Panc1 (cell line): ENCODE data around the gene INS. TPM values are rescaled to one million over a fixed set of nuclear protein-coding genes. Genes with fewer than 3 reads are reported as not detected.

ENCODE experiments used
- ATAC-seq: fragments of 200-7000 bp; cut with Tn5 transposase; 2 replicates; pipeline ENCODE4 v1.9.1; 2020; ENCODE audit warnings: mild to moderate bottlenecking, moderate library complexity
- BruUV-seq: library from RNA; stranded (reverse); fragments of 400-500 nt; replicated peaks from 2 replicates; lab custom pipeline; 2021; lab: Mats Ljungman, UMichigan
- CTCF ChIA-PET: fragments of 300-600 bp; sonication (Branson Sonifier 250); formaldehyde crosslinking; loops from one replicate; lab custom pipeline; 2022; ENCODE audit warnings: antibody characterized with exemption; lab: Charles Lee
- POLR2A ChIA-PET: fragments of 300-600 bp; sonication (Branson Sonifier 250); formaldehyde crosslinking; loops from one replicate; lab custom pipeline; 2022; ENCODE audit warnings: antibody characterized with exemption; lab: Charles Lee
- DNase-seq: peaks from one replicate; pipeline ENCODE4 v3.0.0-alpha.2; 2010; ENCODE audit warnings: low read depth, low spot score
- H3K27ac ChIP-seq: 2 replicates; pipeline ENCODE4 v1.5.1; 2011; ENCODE audit warnings: mild to moderate bottlenecking, low read length, inconsistent platforms
- H3K27me3 ChIP-seq: fragments of 200-500 bp; sonication (Bioruptor generic); 2 replicates; pipeline ENCODE4 v1.6.0; 2014; ENCODE audit warnings: low read length, inconsistent platforms; ENCODE audit not compliant: control insufficient read depth, insufficient read depth
- H3K36me3 ChIP-seq: fragments of 200-500 bp; sonication (Bioruptor generic); 2 replicates; pipeline ENCODE4 v1.5.1; 2014; ENCODE audit warnings: inconsistent platforms, mild to moderate bottlenecking, low read length, moderate library complexity; ENCODE audit not compliant: control insufficient read depth, insufficient read depth
- H3K4me1 ChIP-seq: 2 replicates; pipeline ENCODE4 v1.5.1; 2011; ENCODE audit warnings: inconsistent platforms, mild to moderate bottlenecking, low read length, moderate library complexity; ENCODE audit not compliant: control insufficient read depth, insufficient read depth
- H3K4me3 ChIP-seq, 2 experiments: 2 replicates each; pipeline ENCODE4 v1.5.1; 2011 to 2012; ENCODE audit warnings: low read depth in 2 of 2, low read length in 2 of 2, mild to moderate bottlenecking in 2 of 2, inconsistent platforms in 1 of 2, moderate library complexity in 1 of 2
- H3K9me3 ChIP-seq: fragments of 200-500 bp; sonication (Bioruptor generic); 2 replicates; pipeline ENCODE4 v1.5.1; 2014; ENCODE audit warnings: low read depth, mild to moderate bottlenecking, inconsistent platforms, low read length, moderate library complexity; ENCODE audit not compliant: control insufficient read depth, insufficient read depth
- REST ChIP-seq, 2 experiments: IDR thresholded peaks; 2 replicates each; pipeline ENCODE4 v1.6.1; 2011 to 2012; ENCODE audit warnings: low read depth in 2 of 2, control low read depth in 1 of 2, low read length in 1 of 2, mild to moderate bottlenecking in 1 of 2, moderate library complexity in 1 of 2; ENCODE audit not compliant: insufficient read depth in 1 of 2
- in situ Hi-C: cut with HindIII; loops from 2 replicates; pipeline ENCODE4 v1.10.0; 2016; ENCODE audit warnings: low sequenced_read_pairs, low pct_unique_long_range_greater_than_20kb
- intact Hi-C: fragments of 100-400 bp; cut with micrococcal nuclease; formaldehyde crosslinking; loops from one replicate; pipeline ENCODE4 v1.10.0; 2022; ENCODE audit not compliant: unreplicated experiment
- total RNA-seq: library from RNA; stranded (reverse); gene quantifications from one replicate; pipeline ENCODE4 v1.2.1, GENCODE V29; 2021; ENCODE audit not compliant: unreplicated experiment
- TF ChIP-seq, protein P1 (sequence below): fragments of 450-650 bp; IDR thresholded peaks from 2 replicates; pipeline ENCODE4 v1.5.1; 2017; ENCODE audit warnings: mild to moderate bottlenecking

INS gene
- total RNA-seq, 1 experiment from 2014 or later, result not detected

DNA sequence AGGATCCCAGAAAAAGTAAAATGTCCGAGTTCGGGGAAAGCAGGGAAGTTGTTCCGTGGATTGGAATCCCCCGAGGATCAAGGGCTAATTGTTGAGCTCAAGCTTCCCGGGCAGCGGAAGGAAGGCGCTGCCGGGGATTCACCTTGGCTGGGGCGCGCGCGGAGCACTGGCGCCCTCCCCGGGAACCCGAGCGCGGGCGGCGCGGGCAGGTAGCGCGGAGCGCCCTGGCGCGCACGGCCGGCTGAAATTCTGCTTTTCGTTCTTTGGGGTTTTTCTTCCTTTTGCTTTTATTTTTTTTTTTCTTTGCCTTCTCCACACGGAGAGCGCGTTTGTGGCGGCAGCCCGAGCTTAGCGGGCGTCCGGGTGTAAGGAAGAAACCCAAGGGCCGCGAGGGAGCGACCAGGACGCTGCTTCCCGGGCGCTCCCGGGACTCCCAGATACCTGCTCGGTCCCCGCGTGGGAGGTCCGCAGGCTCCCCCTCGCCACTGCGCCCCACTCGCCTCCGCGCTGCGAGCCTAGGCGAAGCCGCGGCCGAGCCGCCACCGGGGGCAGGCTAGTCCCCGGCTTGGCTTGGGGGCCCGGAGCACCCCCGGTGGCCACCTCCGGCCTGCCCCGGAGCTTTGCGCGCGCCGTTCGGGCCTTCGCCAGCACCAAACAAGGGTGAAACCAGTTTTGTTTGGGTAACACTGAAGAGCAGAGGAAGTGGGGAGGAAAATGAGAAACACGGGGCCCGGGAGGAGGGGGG is 17.0 kb downstream of the INS start:
- Histone ChIP-seq H3K27me3 (peaks cover 57% of the 10 kb centered on the region), H3K4me3 (peak overlapping the region in 1 of 2 experiments; percentile 4; a peak in 1 of 4 replicates), H3K36me3 (peaks cover 3% of the 10 kb centered on the region; the same call in 1 of the 2 replicates), H3K9me3 (no peaks in the 10 kb centered on the region), H3K27ac (no peak overlapping the region), H3K4me1 (peaks cover 11% of the 10 kb centered on the region)
- POLR2A ChIA-PET, result interaction anchor here (0.7 kb wide), 1 partner anchor 109 kb away, joined by 5 read pairs; no protein-coding TSS in a partner anchor
- intact Hi-C loops (no loop called here), in situ Hi-C loops (loop anchor here (10.0 kb wide), 1 partner anchor 49 kb away; no protein-coding TSS in a partner anchor)
- CTCF ChIA-PET, result interaction anchor here (0.8 to 1.1 kb wide), 4 partner anchors 8 to 161 kb away, joined by 3 to 4 read pairs (median 3); no protein-coding TSS in a partner anchor
- ATAC-seq (no peak), DNase-seq (no peak)
- no peak for TF ChIP-seq REST (IDR thresholded peaks at IDR 0.05; ENCODE audit: insufficient read depth in 1 of 2, low read depth in 2 of 2, low read length in 1 of 2)
- TF ChIP-seq, protein P1, sequence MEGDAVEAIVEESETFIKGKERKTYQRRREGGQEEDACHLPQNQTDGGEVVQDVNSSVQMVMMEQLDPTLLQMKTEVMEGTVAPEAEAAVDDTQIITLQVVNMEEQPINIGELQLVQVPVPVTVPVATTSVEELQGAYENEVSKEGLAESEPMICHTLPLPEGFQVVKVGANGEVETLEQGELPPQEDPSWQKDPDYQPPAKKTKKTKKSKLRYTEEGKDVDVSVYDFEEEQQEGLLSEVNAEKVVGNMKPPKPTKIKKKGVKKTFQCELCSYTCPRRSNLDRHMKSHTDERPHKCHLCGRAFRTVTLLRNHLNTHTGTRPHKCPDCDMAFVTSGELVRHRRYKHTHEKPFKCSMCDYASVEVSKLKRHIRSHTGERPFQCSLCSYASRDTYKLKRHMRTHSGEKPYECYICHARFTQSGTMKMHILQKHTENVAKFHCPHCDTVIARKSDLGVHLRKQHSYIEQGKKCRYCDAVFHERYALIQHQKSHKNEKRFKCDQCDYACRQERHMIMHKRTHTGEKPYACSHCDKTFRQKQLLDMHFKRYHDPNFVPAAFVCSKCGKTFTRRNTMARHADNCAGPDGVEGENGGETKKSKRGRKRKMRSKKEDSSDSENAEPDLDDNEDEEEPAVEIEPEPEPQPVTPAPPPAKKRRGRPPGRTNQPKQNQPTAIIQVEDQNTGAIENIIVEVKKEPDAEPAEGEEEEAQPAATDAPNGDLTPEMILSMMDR, result peak; percentile 68
- BruUV-seq, result no TSS peak

- POLR2A ChIA-PET, result interaction anchor here (0.7 kb wide), 1 partner anchor 109 kb away, joined by 5 read pairs; no protein-coding TSS in a partner anchor
- no TSS peak for BruUV-seq
- 0 out of 4 replicates have a peak overlapping the region, but pooled peaks of 1 of the 2 experiments have one; percentile 4 for H3K4me3 ChIP-seq
Observed at GRCh38 chr11:2143477-2143798, 17.6 kb downstream of the INS start.

More at GRCh38 chr11:2143477-2143798, 17.6 kb downstream of the INS start:
- DNase-seq (no peak), ATAC-seq (no peak)
- CTCF ChIA-PET, result interaction anchor here (0.8 to 1.1 kb wide), 3 partner anchors 9 to 107 kb away, joined by 3 to 4 read pairs (median 3); no protein-coding TSS in a partner anchor
- intact Hi-C loops (no loop called here), in situ Hi-C loops (loop anchor here (10.0 kb wide), 1 partner anchor 49 kb away; no protein-coding TSS in a partner anchor)
- Histone ChIP-seq H3K27ac (no peak overlapping the region), H3K9me3 (no peaks in the 10 kb centered on the region), H3K4me1 (peaks cover 11% of the 10 kb centered on the region), H3K27me3 (peaks cover 57% of the 10 kb centered on the region), H3K36me3 (peaks cover 3% of the 10 kb centered on the region; the same call in 1 of the 2 replicates)
- no peak for TF ChIP-seq REST (IDR thresholded peaks at IDR 0.05; ENCODE audit: insufficient read depth in 1 of 2, low read depth in 2 of 2, low read length in 1 of 2)
